Hippocampal formation (tissue), 2 donors: ENCODE measurements around the gene CDH13.

Experiments used
- DNase-seq, 2 donors: peaks; one replicate each; lab custom pipeline; 2025; lab: John Stamatoyannopoulos, UW

Gene CDH13

DNA sequence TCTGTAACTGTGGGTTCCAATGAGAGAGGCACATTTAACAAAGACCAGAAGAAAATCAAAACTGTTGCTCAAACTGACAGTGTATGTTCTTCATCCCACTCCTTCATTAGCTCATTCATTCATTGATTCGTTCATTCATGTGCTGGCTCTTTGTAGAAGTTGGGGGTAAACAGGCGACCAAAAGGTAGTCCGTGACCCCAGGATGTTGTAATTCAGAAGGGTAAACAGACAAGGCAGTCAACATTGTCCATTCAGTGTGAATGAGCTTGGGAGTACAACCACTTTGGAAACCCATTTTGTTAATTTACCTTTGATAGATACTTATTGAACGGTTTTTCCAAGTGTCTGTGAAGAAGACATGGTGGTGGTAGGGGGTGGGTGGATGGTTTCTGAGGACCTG, 26.1 kb downstream of the CDH13 start:
- no peak for DNase-seq

GRCh38 chr16:82653550-82654511, 27.1 kb downstream of the CDH13 start:
- DNase-seq: no peak

DNA sequence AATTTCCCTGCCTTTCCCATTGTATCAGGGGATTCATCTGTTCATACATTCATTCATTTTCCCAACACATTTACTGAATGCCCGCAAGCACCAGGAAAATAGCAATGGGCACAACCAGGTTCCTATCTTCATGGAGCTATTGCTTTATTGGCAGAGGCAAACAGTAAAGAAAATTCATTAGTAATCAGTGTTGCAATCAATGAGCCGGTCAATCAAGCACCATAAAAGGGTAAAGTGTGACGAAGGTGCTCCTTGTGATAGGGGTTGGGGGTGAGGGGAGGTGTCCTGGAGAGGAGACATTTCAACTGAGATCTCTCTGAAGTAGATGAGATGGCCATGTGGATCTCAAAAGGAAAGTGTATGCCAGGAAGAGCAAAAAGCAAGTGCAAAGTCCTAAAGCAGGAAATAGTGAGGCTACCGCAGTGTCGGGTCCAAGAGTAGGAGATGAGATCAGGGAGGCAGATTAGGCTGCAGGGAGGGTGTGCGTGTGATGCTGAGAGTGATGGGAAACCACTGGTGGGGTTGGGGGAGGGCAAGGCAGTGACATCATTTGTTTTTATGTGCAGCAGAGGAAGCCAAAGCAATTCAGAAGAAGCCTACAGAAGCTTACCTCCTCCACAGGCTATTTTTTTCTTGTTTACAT, 28.4 kb downstream of the CDH13 start:
- DNase-seq: no peak

DNA sequence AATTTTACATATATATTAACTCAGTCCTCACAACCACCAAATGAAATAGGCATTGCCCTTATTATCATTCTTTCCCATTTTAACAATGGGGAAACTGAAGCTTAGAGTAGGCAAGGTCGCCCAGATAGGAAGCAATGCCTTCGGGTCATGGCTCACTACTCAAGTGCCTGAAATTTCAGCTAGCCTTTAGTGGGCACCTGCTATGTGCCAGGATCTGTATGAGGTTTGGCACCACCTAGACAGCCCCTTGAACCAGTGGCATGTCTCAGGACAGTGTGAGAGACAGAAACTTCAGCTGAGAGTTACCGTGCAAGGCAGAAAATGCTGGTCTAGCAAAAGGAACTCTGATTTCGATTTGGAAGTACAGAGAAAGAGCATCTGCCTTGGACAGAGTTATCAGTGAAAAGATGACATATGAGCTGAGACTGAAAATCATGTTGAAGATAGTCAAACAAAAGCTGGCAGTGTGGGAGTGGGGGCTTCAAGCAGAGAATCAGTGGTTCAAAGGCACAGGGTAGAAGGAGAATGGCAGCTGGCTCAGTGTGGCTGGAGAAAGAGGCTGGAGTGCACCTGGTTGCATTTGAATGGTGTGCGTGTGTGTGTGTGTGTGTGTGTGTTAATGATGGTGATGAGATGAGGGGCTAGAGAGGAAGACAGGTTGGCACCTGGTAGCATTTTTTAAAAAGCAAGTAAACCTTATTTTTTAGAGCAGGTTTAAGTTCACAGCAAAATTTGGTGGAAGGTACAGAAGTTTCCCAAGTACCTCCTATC, 29.1 kb downstream of the CDH13 start:
- no peak for DNase-seq

DNA sequence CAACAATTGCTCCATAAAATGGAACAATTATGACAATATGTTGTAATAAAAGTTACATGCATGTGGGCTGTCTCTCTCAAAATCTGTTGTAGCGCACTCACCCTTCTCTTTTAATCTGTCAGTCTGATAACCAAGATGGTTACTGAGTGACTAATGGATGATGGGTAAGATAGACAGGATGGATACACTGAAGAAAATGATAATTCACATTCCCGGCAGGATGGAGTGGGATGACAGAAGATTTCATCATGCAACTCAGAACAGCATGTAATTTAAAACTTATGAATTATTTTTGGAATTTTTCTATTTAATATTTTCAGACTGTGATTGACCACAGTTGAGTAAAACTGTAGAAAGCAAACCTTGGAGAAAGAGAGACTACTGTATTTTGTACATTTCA, 30.5 kb downstream of the CDH13 start:
- no peak for DNase-seq

GRCh38 chr16:82657786-82658185, 31.0 kb downstream of the CDH13 start:
- DNase-seq: no peak

GRCh38 chr16:82658796-82659195, 32.0 kb downstream of the CDH13 start:
- no peak for DNase-seq

DNA sequence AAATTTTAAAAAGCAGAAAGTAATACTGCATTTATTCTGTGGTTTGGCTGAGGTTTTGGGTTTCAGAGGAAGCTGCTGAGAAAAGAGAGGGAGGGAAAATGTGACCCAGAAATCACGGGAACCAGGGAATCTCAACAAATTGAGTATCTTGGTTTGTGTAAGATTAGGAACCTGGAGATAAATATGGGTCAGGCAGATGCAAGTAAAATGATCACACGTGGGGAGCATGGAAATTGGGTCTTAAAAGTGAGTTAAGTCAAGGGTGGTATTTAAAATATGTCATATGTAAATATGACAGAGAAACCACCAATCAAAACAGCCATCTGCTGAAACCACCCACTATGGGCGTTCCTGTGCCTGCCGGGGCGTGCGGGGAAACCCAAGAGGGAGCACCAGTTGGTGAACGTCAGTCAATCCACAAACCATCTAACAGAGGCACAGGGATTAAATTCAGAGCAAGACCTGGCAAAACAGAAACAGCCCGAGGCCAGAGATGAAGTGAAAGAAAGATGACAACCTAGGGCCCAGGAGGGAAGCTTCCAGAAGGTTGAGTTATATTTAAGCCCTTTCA, 33.4 kb downstream of the CDH13 start:
- DNase-seq: no peak

DNA sequence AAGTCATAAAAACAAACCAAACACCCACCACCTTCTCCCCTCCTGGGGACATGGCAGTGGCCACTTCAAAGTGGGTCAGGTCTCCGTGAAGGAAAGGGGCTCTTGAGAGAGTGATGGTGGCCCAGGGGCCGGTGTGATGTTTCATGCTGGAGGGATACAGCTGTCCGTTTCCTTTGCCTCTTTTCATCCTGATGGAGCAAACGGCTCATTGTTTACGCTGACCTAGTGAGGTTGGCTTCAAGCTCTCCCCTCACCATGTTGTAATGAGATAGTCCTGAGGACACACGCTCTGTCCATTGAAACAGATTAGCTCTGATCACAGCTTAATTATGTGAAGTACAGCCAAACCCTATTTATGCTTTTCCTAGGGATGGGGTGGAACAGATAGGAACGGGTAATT, 34.2 kb downstream of the CDH13 start:
- no peak for DNase-seq

DNA sequence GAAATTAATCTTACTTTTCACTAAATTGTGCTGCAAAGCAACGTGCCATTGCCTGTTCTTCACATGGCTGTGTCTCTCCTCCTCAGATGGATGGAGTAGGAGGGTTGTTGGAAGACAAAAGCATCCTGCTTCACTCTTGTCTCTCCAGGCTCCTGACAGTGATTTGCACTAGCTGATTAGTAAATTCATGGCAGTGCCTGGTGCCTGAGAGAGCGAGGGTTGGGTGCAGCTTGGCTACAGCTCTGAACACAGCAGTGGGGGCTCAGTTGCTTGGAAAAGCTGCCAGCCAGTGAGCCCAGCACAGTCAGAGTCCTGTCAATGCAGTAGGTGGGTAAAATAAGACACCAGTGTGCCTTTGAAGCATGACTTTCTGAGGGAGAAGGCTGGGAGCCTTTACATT, 37.4 kb downstream of the CDH13 start:
- DNase-seq: no peak

- no peak for DNase-seq
These were observed 38.3 kb downstream of the CDH13 start for GRCh38 chr16:82665025-82665424.

DNA sequence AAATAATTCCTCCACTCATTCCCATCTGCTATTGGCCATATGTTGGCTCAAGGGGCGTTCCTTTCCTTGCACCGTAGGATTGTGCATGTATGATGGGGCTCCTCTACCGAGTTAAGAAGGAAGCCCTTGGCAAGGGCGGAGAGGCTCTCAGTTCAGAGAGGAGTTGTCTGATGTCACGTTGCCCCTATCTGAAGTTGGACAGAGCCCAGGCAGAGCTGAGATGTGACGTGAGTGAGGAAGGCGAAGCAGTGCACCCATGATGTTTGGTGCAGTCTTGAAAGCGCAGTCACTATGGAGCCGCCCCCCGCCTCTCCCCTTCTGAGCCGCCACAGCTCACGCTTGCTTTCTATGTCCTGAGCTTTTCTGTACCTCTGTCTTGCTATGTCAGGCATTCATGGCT, 40.7 kb downstream of the CDH13 start:
- DNase-seq: no peak

DNA sequence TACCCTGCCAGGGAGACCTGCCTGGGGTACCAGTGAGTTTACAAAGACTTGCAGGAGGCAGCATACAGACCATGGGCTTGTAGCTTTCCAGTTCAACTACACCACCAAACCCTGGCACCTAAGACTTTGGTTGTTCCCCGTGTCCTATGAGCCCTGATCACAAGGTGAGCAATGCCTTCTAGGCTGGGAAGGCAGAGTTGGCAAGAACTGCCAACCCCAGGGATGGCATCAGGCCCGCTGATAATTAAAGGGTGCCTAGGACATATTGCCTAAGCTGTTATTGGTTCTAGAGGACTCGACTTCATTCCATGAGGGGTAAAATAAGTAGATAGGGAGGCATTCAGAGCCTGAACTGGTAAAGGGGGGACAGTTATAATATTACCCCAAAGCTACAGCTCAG, 41.3 kb downstream of the CDH13 start:
- DNase-seq: no peak

- no peak for DNase-seq
These were observed 45.0 kb downstream of the CDH13 start for GRCh38 chr16:82671741-82672140.

GRCh38 chr16:82672676-82673075, 45.9 kb downstream of the CDH13 start:
- DNase-seq: no peak

- no peak for DNase-seq
These were observed 48.5 kb downstream of the CDH13 start for GRCh38 chr16:82675300-82675699.

DNA sequence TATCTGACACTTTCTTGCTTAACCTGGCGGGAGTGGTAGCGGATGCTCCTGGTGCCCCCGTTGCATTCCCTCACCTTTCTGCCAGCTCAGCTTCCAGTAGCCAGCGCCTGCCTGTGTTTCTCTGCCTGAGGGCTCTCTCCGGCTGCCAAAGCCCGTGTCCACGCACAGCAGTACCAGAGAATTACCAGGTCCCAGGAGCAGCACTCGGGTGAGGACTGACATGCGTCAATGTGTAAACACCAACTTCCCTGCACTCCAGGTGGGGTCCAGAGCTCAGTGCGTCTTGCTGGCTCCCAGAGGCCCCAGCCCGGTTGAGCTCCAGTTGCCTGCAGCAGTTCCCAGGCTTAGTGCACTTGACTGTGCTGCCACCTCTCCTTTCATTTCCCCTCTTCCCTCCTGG, 54.8 kb downstream of the CDH13 start:
- DNase-seq: no peak

- no peak for DNase-seq
These were observed 56.0 kb downstream of the CDH13 start for GRCh38 chr16:82682767-82683166.

DNA sequence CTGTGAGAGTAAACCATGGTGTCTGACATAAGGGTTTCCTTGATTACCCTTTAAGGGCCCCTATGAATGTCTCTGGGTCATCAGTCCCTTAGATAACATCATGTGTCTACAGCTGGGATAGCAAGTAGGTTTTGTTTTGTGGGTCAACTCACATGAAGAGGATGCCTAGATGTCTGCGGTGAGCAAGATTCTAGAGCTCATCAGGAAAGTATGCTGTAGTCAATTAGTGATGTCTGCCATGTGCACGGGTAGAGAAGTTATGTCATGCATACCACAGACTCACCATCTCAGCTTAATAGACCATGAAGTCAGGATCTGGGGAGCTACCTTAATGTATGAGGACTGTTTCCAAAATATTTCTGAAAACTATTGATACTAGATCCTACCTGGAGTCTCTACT, 57.5 kb downstream of the CDH13 start:
- DNase-seq: no peak

GRCh38 chr16:82685526-82685925, 58.8 kb downstream of the CDH13 start:
- no peak for DNase-seq

GRCh38 chr16:82694239-82694874, 67.6 kb downstream of the CDH13 start:
- no peak for DNase-seq

DNA sequence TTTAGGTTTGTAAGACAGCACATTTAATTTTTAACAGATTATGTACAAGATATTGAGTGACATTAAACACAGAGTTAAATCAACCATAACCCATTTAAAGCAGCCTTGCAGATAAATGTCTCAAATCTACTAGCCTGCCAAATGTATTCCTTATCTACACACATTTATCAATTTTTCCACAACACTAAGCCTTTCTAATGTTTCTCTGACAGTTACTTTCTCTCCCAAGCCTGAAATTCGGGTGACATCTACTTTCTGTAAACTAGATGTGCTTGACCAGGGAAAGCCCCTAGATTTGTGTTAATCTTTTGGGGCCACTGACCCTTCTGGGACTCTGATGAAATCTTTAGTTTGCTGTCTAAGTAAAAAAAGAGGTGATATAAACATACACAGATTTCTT, 69.0 kb downstream of the CDH13 start:
- DNase-seq: no peak
